ENCODE results near the gene ST6GAL1. TPM values are rescaled to one million over a fixed set of nuclear protein-coding genes. Genes with fewer than 3 reads are reported as not detected.
"Not testable (repeated sequence)": the region's sequence is repeated elsewhere in the genome, so short reads cannot be mapped to it uniquely, and the experiment has no call there.

The ST6GAL1 gene
- total RNA-seq, 1 experiment from 2014 or later, result 0.11 TPM

DNA sequence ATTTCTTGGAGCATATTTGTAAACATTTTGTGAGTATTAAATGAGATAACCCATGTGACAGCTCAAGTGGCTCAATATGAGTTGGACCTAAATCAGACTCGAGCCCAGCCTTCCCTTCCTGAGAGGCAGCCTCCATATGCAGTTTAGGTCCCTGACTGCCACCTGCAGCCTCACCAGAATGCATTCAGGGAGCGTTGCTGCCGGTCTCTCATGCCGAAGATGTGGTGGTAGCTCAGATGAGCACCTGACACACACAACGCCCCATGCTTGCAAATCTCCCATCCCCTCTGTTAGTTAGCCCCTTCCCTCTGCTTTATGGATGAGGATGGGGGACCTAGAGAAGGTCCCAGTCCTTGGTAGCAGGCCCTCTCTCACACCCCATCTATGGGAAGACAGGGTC, 9.2 kb downstream of the ST6GAL1 start:
- no peaks in the 10 kb centered on the region for H3K4me1 ChIP-seq (replicated peaks)
- no peak overlapping the region for H3K4me3 ChIP-seq
- no peak for DNase-seq (ENCODE audit: low read depth in 1 of 2, low spot score in 2 of 2)
- no peaks in the 10 kb centered on the region for H3K27me3 ChIP-seq (replicated peaks)
- no peaks in the 10 kb centered on the region for H3K9me3 ChIP-seq (replicated peaks)
- H3K27ac ChIP-seq, result no peak overlapping the region
- H3K36me3 ChIP-seq, result no peaks in the 10 kb centered on the region

- H3K4me1 ChIP-seq (replicated peaks), result no peaks in the 10 kb centered on the region
- no peaks in the 10 kb centered on the region for H3K36me3 ChIP-seq
- DNase-seq (ENCODE audit: low read depth in 1 of 2, low spot score in 2 of 2), result no peak
- no peaks in the 10 kb centered on the region for H3K27me3 ChIP-seq (replicated peaks)
- H3K4me3 ChIP-seq, result no peak overlapping the region
- H3K27ac ChIP-seq, result no peak overlapping the region
- no peaks in the 10 kb centered on the region for H3K9me3 ChIP-seq (replicated peaks)
Measured at GRCh38 chr3:186940967-186941366, 10.6 kb downstream of the ST6GAL1 start.

DNA sequence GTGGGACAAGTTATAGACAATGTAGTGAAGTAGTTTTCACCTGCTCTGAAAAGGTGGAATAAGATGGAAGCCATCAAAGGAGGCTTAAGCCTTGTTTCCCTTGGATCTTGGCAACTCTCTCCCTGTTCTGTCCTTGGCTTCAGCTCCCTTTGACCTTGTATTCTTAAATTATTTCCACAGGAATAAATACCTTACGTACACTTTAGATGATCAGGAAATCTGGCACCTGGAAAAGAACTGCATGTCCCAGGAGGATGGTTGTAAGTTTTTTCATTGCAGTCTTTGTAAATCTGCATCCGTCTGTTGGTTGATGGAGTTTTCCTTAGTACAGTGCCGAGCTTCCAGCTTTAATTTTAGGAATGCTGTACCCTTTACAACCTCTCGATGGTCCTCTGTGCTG, 11.8 kb downstream of the ST6GAL1 start:
- DNase-seq (ENCODE audit: low read depth in 1 of 2, low spot score in 2 of 2), result no peak
- Histone ChIP-seq H3K27ac (no peak overlapping the region), H3K9me3 (replicated peaks) (no peaks in the 10 kb centered on the region), H3K36me3 (no peaks in the 10 kb centered on the region), H3K4me3 (no peak overlapping the region), H3K4me1 (replicated peaks) (no peaks in the 10 kb centered on the region), H3K27me3 (replicated peaks) (no peaks in the 10 kb centered on the region)

- DNase-seq (ENCODE audit: low read depth in 1 of 2, low spot score in 2 of 2), result no peak
- H3K27ac ChIP-seq, result no peak overlapping the region
- H3K27me3 ChIP-seq (replicated peaks), result no peaks in the 10 kb centered on the region
- no peaks in the 10 kb centered on the region for H3K36me3 ChIP-seq
- no peak overlapping the region for H3K4me3 ChIP-seq
- H3K9me3 ChIP-seq (replicated peaks), result no peaks in the 10 kb centered on the region
- no peaks in the 10 kb centered on the region for H3K4me1 ChIP-seq (replicated peaks)
Measured at GRCh38 chr3:186945255-186945823, 15.0 kb downstream of the ST6GAL1 start.

DNA sequence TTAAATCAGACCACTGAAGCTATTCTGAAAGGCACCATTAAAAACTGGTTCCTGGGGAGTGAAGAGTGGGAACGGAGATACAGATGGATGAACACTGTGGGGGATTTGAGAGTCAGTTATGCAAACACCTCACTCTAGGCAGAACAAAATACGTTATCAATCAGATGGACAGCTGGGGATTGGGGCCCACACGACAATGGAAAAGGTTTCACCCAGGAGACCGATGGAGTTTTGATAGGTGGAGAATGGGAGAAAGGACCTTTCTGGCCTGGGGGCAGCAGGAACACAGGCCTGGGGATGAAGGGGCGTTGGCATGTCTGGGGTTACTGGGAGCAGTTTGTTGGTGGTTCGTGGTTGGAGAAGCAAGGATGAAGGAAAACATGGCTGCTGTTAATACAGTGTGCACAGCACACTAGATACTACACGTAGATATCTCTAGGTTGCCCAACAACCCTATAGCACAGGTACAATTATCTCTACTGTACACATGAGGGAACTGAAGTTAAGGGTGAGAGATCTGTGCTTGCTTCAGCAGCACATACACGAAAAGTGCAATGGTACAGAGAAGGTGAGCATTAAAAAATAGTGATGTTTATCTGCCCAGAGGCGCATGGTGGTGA, 16.5 kb downstream of the ST6GAL1 start:
- H3K36me3 ChIP-seq, result no peaks in the 10 kb centered on the region
- H3K27ac ChIP-seq, result no peak overlapping the region
- H3K4me1 ChIP-seq (replicated peaks), result no peaks in the 10 kb centered on the region
- no peak overlapping the region for H3K4me3 ChIP-seq
- no peaks in the 10 kb centered on the region for H3K9me3 ChIP-seq (replicated peaks)
- H3K27me3 ChIP-seq (replicated peaks), result no peaks in the 10 kb centered on the region
- DNase-seq (ENCODE audit: low read depth in 1 of 2, low spot score in 2 of 2), result no peak

GRCh38 chr3:186949281-186949982, 19.1 kb downstream of the ST6GAL1 start:
- H3K27ac ChIP-seq, result no peak overlapping the region
- no peak overlapping the region for H3K4me3 ChIP-seq
- no peaks in the 10 kb centered on the region for H3K4me1 ChIP-seq (replicated peaks)
- H3K27me3 ChIP-seq (replicated peaks), result no peaks in the 10 kb centered on the region
- no peak for DNase-seq (ENCODE audit: low read depth in 1 of 2, low spot score in 2 of 2)
- H3K36me3 ChIP-seq, result no peaks in the 10 kb centered on the region
- no peaks in the 10 kb centered on the region for H3K9me3 ChIP-seq (replicated peaks)

- Histone ChIP-seq H3K9me3 (replicated peaks) (no peaks in the 10 kb centered on the region), H3K27me3 (replicated peaks) (no peaks in the 10 kb centered on the region), H3K4me1 (replicated peaks) (no peaks in the 10 kb centered on the region), H3K27ac (no peak overlapping the region), H3K4me3 (no peak overlapping the region), H3K36me3 (no peaks in the 10 kb centered on the region)
- no peak for DNase-seq (ENCODE audit: low read depth in 1 of 2, low spot score in 2 of 2)
Measured at GRCh38 chr3:186950402-186951093, 20.2 kb downstream of the ST6GAL1 start.

DNA sequence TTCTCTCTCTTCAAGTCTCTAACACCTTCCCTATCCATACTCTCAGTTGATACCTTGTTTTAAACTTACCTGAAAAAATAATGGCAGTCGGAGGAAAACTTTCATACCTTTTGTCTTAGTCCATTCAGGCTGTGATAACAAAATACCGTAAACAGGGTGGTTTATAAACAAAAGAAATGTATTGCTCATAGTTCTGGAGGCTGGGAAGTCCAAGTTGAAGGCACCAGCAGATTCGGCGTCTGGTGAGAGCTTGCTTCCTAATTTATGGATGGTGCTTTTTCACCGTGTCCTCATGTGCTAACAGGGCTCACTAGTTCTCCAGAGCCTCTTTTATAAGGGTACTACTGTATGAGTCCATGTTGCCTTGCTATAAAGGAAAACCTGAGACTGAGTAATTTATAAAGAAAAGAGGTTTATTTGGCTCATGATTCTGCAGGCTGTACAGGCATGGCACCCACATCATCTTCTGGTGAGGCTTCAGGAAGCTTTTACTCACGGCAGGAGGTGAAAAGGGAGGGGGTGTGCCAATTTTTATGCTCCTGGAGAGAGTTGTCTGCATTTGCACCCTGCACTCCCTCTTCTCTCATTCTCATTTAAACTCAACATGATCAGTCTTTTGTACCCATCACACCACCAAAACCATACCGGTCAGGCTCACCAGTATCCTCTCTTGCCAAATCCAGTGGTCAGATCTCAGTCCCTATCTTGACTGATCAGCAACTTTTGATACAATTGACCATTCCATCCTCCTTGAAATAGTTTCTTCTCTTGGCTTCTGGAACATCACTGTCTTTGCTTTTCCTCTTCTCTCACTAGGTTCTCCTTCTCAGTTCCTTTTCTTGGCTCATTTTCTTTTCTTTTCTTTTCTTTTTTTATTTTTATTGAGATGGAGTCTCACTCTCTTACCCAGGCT, 21.6 kb downstream of the ST6GAL1 start:
- H3K4me1 ChIP-seq (replicated peaks), result no peaks in the 10 kb centered on the region
- DNase-seq (ENCODE audit: low read depth in 1 of 2, low spot score in 2 of 2), result no peak
- no peaks in the 10 kb centered on the region for H3K27me3 ChIP-seq (replicated peaks)
- H3K4me3 ChIP-seq, result no peak overlapping the region
- no peak overlapping the region for H3K27ac ChIP-seq
- H3K36me3 ChIP-seq, result no peaks in the 10 kb centered on the region
- H3K9me3 ChIP-seq (replicated peaks), result no peaks in the 10 kb centered on the region

- Histone ChIP-seq H3K4me1 (replicated peaks) (no peaks in the 10 kb centered on the region), H3K27me3 (replicated peaks) (no peaks in the 10 kb centered on the region), H3K4me3 (no peak overlapping the region), H3K36me3 (no peaks in the 10 kb centered on the region), H3K27ac (no peak overlapping the region), H3K9me3 (replicated peaks) (no peaks in the 10 kb centered on the region)
- no peak for DNase-seq (ENCODE audit: low read depth in 1 of 2, low spot score in 2 of 2)
Measured at GRCh38 chr3:186953011-186953487, 22.7 kb downstream of the ST6GAL1 start.

GRCh38 chr3:186953992-186954699, 23.8 kb downstream of the ST6GAL1 start:
- not testable (repeated sequence) for H3K4me3 ChIP-seq; H3K27ac ChIP-seq; H3K36me3 ChIP-seq; H3K9me3 ChIP-seq (replicated peaks); DNase-seq (ENCODE audit: low read depth in 1 of 2, low spot score in 2 of 2); H3K27me3 ChIP-seq (replicated peaks); H3K4me1 ChIP-seq (replicated peaks)

GRCh38 chr3:186955898-186956696, 25.8 kb downstream of the ST6GAL1 start:
- H3K36me3 ChIP-seq, result no peaks in the 10 kb centered on the region
- no peak overlapping the region for H3K27ac ChIP-seq
- no peaks in the 10 kb centered on the region for H3K4me1 ChIP-seq (replicated peaks)
- H3K4me3 ChIP-seq, result no peak overlapping the region
- H3K27me3 ChIP-seq (replicated peaks), result no peaks in the 10 kb centered on the region
- H3K9me3 ChIP-seq (replicated peaks), result no peaks in the 10 kb centered on the region
- no peak for DNase-seq (ENCODE audit: low read depth in 1 of 2, low spot score in 2 of 2)

DNA sequence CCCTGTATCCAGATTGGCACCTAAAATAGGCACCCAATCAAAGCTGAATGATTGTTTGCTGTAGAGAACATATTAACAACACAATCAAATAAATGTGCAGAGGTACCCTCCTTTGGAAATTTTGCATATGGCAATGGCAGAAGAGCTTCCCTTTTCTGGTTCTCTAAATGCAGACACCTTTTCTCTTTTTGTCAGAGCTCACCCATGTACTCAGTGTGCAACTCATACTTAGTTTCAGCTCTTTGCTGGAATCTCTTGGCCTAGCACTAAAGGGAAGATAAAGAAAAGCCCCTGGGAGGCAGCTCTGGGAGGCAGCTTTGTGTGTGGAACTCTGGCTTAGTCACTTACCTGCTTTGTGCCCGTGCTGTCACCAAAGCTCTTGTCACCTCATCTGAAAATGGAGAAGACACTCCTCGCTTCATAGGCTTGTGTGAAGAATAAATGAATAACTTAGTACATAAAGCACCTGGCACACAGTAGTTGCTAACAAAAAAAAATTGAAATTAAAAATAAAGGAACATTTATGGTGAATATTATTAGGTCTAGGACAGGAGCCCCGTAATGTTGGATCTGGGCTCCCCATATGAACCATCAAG, 28.8 kb downstream of the ST6GAL1 start:
- H3K36me3 ChIP-seq, result no peaks in the 10 kb centered on the region
- no peak overlapping the region for H3K4me3 ChIP-seq

More for the DNA sequence above, 28.8 kb downstream of the ST6GAL1 start:
- no peaks in the 10 kb centered on the region for H3K4me1 ChIP-seq (replicated peaks)
- H3K9me3 ChIP-seq (replicated peaks), result no peaks in the 10 kb centered on the region
- no peaks in the 10 kb centered on the region for H3K27me3 ChIP-seq (replicated peaks)
- no peak overlapping the region for H3K27ac ChIP-seq
- no peak for DNase-seq (ENCODE audit: low read depth in 1 of 2, low spot score in 2 of 2)
